GM19452 (cell line): ENCODE data around the gene UST.
"Not testable (repeated sequence)": the region's sequence is repeated elsewhere in the genome, so short reads cannot be mapped to it uniquely, and the experiment has no call there.

Experiments
- ATAC-seq: cut with Tn5 transposase; IDR thresholded peaks from one replicate; pipeline ENCODE4 v1.9.1; 2021; ENCODE audit not compliant: unreplicated experiment

UST gene

GRCh38 chr6:148864132-148864531 is 117.3 kb downstream of the UST start:
- ATAC-seq, result not testable (repeated sequence)

GRCh38 chr6:148864941-148865340 is 118.1 kb downstream of the UST start:
- no peak for ATAC-seq

GRCh38 chr6:148866657-148867268 is 119.9 kb downstream of the UST start:
- ATAC-seq, result peak; percentile 96

- no peak for ATAC-seq
These were observed 121.0 kb downstream of the UST start for GRCh38 chr6:148867862-148868261.

GRCh38 chr6:148868314-148868713 is 121.5 kb downstream of the UST start:
- no peak for ATAC-seq

GRCh38 chr6:148868901-148869300 is 122.1 kb downstream of the UST start:
- no peak for ATAC-seq

- ATAC-seq, result no peak
These were observed 122.8 kb downstream of the UST start for GRCh38 chr6:148869585-148869984.

GRCh38 chr6:148873154-148873553 is 126.3 kb downstream of the UST start:
- ATAC-seq, result no peak

GRCh38 chr6:148873868-148874267 is 127.0 kb downstream of the UST start:
- no peak for ATAC-seq

GRCh38 chr6:148874698-148875293 is 128.0 kb downstream of the UST start:
- no peak for ATAC-seq

GRCh38 chr6:148878683-148879082 is 131.9 kb downstream of the UST start:
- no peak for ATAC-seq

- ATAC-seq, result not testable (repeated sequence)
These were observed 133.9 kb downstream of the UST start for GRCh38 chr6:148880742-148881141.

GRCh38 chr6:148881593-148882311 is 134.9 kb downstream of the UST start:
- ATAC-seq, result no peak

GRCh38 chr6:148883270-148883669 is 136.4 kb downstream of the UST start:
- ATAC-seq, result no peak

GRCh38 chr6:148884461-148884860 is 137.6 kb downstream of the UST start:
- ATAC-seq, result no peak

GRCh38 chr6:148885136-148885865 is 138.5 kb downstream of the UST start:
- no peak for ATAC-seq

GRCh38 chr6:148885925-148886845 is 139.4 kb downstream of the UST start:
- no peak for ATAC-seq

- ATAC-seq, result no peak
These were observed 140.4 kb downstream of the UST start for GRCh38 chr6:148887181-148887580.

GRCh38 chr6:148888856-148889255 is 142.0 kb downstream of the UST start:
- no peak for ATAC-seq

GRCh38 chr6:148890096-148890495 is 143.3 kb downstream of the UST start:
- no peak for ATAC-seq
